Activated CD8-positive, alpha-beta memory T cell treated with anti-CD3 and anti-CD28 coated beads, Interleukin-2, amount 50 U/mL, for 1 hour (primary cell): Measurements from ENCODE around the gene IKBKE.

Experiments used
- DNase-seq: peaks from one replicate; pipeline ENCODE4 v3.0.0-alpha.2; 2020; ENCODE audit errors: extremely low read depth

IKBKE gene

GRCh38 chr1:206469933-206470691 is at the start of gene IKBKE:
Gene IKBKE, plus strand, starts transcription at chr1:206470476. Its CDS starts 2,752 bp downstream, at chr1:206473228.
- no peak for DNase-seq

GRCh38 chr1:206421616-206422340 is 48.5 kb upstream of the IKBKE start:
- no peak for DNase-seq

GRCh38 chr1:206422525-206422924 is 47.8 kb upstream of the IKBKE start:
- DNase-seq: no peak

GRCh38 chr1:206427291-206427690 is 43.0 kb upstream of the IKBKE start:
- DNase-seq: no peak

GRCh38 chr1:206429421-206429820 is 40.9 kb upstream of the IKBKE start:
- no peak for DNase-seq

GRCh38 chr1:206430031-206430983 is 40.0 kb upstream of the IKBKE start:
- no peak for DNase-seq

GRCh38 chr1:206435445-206435844 is 34.8 kb upstream of the IKBKE start:
- DNase-seq: no peak

- no peak for DNase-seq
Observed at GRCh38 chr1:206438554-206438953, 31.7 kb upstream of the IKBKE start.

GRCh38 chr1:206439205-206439604 is 31.1 kb upstream of the IKBKE start:
- DNase-seq: no peak

- DNase-seq: no peak
Observed at GRCh38 chr1:206441336-206441967, 28.8 kb upstream of the IKBKE start.

- DNase-seq: no peak
Observed at GRCh38 chr1:206442101-206442500, 28.2 kb upstream of the IKBKE start.

- no peak for DNase-seq
Observed at GRCh38 chr1:206445116-206445515, 25.2 kb upstream of the IKBKE start.

GRCh38 chr1:206445911-206446356 is 24.3 kb upstream of the IKBKE start:
- DNase-seq: no peak

- no peak for DNase-seq
Observed at GRCh38 chr1:206446688-206447421, 23.4 kb upstream of the IKBKE start.

- DNase-seq: no peak
Observed at GRCh38 chr1:206447422-206447765, 22.9 kb upstream of the IKBKE start.

- no peak for DNase-seq
Observed at GRCh38 chr1:206447792-206448191, 22.5 kb upstream of the IKBKE start.

- DNase-seq: no peak
Observed at GRCh38 chr1:206448471-206448870, 21.8 kb upstream of the IKBKE start.

- no peak for DNase-seq
Observed at GRCh38 chr1:206449565-206449964, 20.7 kb upstream of the IKBKE start.

GRCh38 chr1:206450281-206450680 is 20.0 kb upstream of the IKBKE start:
- no peak for DNase-seq

GRCh38 chr1:206451134-206451686 is 19.1 kb upstream of the IKBKE start:
- no peak for DNase-seq

GRCh38 chr1:206453111-206453510 is 17.2 kb upstream of the IKBKE start:
- no peak for DNase-seq
